AG04449 (cell line): ENCODE measurements around the gene SLC25A42.
"Not testable (repeated sequence)": the region's sequence is repeated elsewhere in the genome, so short reads cannot be mapped to it uniquely, and the experiment has no call there.

Source experiments
- CTCF ChIA-PET: fragments of 350-600 bp; formaldehyde crosslinking; extraction: SDS; loops from one replicate; lab custom pipeline; 2021; ENCODE audit warnings: antibody characterized with exemption; lab: Yijun Ruan, JAX
- POLR2A ChIA-PET: fragments of 400-600, 350-600 bp; formaldehyde crosslinking; extraction: SDS; loops from one replicate; lab custom pipeline; 2020; ENCODE audit warnings: antibody characterized with exemption, inconsistent platforms; lab: Yijun Ruan, JAX
- DNase-seq: peaks from one replicate; pipeline ENCODE4 v3.0.0-alpha.2; 2010; ENCODE audit warnings: low read depth, low spot score
- H3K4me3 ChIP-seq: 2 replicates; pipeline ENCODE4 v1.5.1; 2011; ENCODE audit warnings: low read depth, mild to moderate bottlenecking, control low read depth, low read length
- TF ChIP-seq, protein P1 (sequence below): IDR thresholded peaks from one replicate; pipeline ENCODE4 v1.5.1; 2011; ENCODE audit warnings: mild to moderate bottlenecking, moderate library complexity, low read length, control low read depth, inconsistent platforms; ENCODE audit not compliant: insufficient read depth; ENCODE audit errors: missing control alignments

Gene SLC25A42

DNA sequence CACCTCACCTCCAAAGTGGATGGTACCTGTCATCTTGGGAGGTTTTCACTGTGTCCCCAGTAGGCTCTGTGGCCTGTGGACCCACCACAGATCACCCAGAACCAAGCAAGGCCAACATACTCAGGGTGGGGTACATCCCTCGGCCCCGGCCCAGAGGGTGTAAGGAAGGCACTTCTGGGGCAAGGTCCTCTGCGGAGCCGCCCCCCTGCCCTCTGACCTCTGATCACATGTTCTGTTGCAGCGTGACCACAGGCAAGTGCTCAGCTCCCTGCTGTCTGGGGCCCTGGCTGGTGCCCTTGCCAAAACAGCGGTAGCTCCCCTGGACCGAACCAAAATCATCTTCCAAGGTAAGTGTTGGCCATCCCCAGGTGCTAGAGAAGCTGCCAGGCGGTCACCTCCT is 37.7 kb downstream of the SLC25A42 start:
- H3K4me3 ChIP-seq: no peak overlapping the region
- no peak for DNase-seq
- TF ChIP-seq, protein P1, sequence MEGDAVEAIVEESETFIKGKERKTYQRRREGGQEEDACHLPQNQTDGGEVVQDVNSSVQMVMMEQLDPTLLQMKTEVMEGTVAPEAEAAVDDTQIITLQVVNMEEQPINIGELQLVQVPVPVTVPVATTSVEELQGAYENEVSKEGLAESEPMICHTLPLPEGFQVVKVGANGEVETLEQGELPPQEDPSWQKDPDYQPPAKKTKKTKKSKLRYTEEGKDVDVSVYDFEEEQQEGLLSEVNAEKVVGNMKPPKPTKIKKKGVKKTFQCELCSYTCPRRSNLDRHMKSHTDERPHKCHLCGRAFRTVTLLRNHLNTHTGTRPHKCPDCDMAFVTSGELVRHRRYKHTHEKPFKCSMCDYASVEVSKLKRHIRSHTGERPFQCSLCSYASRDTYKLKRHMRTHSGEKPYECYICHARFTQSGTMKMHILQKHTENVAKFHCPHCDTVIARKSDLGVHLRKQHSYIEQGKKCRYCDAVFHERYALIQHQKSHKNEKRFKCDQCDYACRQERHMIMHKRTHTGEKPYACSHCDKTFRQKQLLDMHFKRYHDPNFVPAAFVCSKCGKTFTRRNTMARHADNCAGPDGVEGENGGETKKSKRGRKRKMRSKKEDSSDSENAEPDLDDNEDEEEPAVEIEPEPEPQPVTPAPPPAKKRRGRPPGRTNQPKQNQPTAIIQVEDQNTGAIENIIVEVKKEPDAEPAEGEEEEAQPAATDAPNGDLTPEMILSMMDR: no peak
- ChIA-PET CTCF (no interaction called here), POLR2A (no interaction called here)

GRCh38 chr19:19102566-19102965 is 38.8 kb downstream of the SLC25A42 start:
- POLR2A ChIA-PET, CTCF ChIA-PET, H3K4me3 ChIP-seq, DNase-seq: not testable (repeated sequence)

GRCh38 chr19:19103167-19103566 is 39.4 kb downstream of the SLC25A42 start:
- POLR2A ChIA-PET: no interaction called here

DNA sequence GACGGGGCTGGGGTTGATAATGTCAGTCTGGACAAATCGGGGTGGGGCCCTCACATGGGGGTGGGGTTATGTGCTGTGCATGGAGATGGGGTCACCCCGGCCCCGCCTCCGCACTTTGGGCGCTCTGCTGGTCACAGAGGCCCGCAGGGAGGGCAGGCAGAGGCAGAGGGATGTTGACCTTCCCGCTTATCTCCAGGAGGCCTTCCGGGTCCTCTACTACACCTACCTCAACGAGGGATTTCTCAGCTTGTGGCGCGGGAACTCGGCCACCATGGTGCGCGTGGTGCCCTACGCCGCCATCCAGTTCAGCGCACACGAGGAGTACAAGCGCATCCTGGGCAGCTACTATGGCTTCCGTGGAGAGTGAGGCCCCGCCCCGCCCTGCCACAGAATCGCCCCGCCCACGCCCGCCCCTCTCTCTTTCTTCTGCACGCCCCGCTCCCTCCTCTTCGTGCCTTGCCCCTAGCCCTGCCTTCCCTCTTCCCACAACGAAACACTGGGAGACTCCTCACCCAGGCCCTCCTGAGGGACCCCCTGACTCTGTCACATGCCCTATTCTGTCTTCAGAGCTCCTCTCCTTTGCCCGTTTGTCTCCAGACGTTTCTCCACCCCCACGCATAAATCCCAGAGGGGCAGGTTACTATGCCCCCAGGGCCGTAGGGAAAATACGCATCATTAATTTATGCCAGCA is 41.7 kb downstream of the SLC25A42 start:
- POLR2A ChIA-PET: no interaction called here
- CTCF ChIA-PET: interaction anchor here (1.0 to 1.5 kb wide), 2 partner anchors 14 to 41 kb away, joined by 3 to 6 read pairs; no protein-coding TSS in a partner anchor
- no peak for DNase-seq
- H3K4me3 ChIP-seq: peak overlapping the region; percentile 51
- TF ChIP-seq, protein P1: no peak

More at GRCh38 chr19:19103167-19103566, 39.4 kb downstream of the SLC25A42 start:
- CTCF ChIA-PET: interaction anchor here (1.5 kb wide), 1 partner anchor 12 kb away, joined by 3 read pairs; no protein-coding TSS in a partner anchor
- no peak for DNase-seq
- H3K4me3 ChIP-seq: no peak overlapping the region
- TF ChIP-seq, protein P1: no peak

DNA sequence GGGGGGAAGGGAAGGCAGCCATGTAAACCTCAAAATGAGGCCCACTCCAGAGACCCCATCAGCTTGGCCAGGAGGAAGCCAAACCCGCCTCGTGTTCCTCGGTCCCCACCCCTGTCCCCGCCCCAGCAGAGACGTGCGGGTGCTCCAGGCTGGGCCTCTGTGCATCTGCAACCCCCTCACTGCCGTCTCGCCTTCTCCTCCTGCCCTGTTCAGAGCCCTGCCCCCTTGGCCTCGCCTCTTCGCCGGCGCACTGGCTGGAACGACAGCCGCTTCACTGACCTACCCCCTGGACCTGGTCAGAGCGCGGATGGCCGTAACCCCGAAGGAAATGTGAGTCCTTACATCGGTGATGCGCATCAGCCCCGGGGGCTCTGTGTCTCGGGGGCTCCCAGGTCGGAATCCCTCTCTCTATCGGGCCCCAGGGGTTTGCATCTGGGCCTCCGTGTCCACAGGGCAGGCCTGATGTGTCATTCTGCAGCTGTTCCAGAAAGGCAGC is 42.3 kb downstream of the SLC25A42 start:
- ChIA-PET POLR2A (no interaction called here), CTCF (interaction anchor here (1.5 kb wide), 1 partner anchor 40 kb away, joined by 6 read pairs; no protein-coding TSS in a partner anchor)
- DNase-seq: no peak
- H3K4me3 ChIP-seq: peak overlapping the region; percentile 32
- TF ChIP-seq, protein P1: no peak

- POLR2A ChIA-PET, H3K4me3 ChIP-seq, DNase-seq, CTCF ChIA-PET: not testable (repeated sequence)
Measured at GRCh38 chr19:19106938-19107337, 43.1 kb downstream of the SLC25A42 start.

DNA sequence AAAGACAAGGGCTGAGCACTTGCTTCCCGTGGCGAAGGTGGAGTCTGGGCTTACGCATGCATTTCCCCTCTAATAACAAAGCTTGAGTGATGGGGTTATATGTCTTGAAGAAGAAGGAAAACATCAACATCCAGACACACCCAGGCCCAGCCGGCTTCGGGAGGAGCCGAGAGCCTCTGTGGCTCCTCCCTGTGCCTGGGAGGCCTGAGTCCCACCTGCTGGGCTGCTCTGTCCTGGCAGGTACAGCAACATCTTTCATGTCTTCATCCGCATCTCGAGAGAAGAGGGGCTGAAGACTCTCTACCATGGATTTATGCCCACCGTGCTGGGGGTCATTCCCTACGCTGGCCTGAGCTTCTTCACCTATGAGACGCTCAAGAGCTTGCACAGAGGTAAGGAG is 43.9 kb downstream of the SLC25A42 start:
- CTCF ChIA-PET: no interaction called here

More for the DNA sequence above, 43.9 kb downstream of the SLC25A42 start:
- POLR2A ChIA-PET: no interaction called here
- DNase-seq: no peak
- no peak overlapping the region for H3K4me3 ChIP-seq
- TF ChIP-seq, protein P1: no peak
